ENCODE data around the gene COL5A3. TPM values are rescaled to one million over a fixed set of nuclear protein-coding genes. Genes with fewer than 3 reads are reported as not detected.

Gene COL5A3
- total and polyA plus RNA-seq, 7 donors: 3.7 to 10.6 (median 8.5) TPM

- H3K36me3 ChIP-seq (ENCODE audit: insufficient read depth in 1 of 2, low read depth in 1 of 2): no peaks in the 10 kb centered on the region
Observed at GRCh38 chr19:10021446-10021845, 11.1 kb upstream of the COL5A3 start.

DNA sequence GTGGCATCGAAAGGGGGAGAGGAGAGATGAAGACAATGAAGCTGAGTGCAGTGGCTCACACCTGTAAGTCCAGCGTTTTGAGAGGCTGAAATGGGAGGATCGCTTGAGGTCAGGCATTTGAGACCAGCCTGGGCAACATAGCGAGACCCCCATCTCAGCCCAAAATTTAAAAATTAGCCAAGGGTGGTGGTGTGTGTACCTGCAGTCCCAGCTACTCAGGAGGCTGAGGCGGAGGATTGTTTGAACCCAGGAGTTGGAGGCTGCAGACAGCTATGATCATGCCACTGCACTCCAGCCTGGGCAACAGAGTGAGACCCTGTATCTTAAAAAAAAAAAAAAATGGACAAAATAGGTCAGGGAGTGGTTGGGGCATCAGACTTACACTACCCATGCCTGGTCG is 10.5 kb upstream of the COL5A3 start:
- intact Hi-C loops (cut with DNase I): no loop called here
- no peak for ATAC-seq
- 67 to 78% (median 75%) methylated on average over 6 of the region's 6 CpGs for WGBS, 3 donors

More at GRCh38 chr19:10021446-10021845, 11.1 kb upstream of the COL5A3 start:
- Histone ChIP-seq H3K27ac (no peak overlapping the region), H3K27me3 (ENCODE audit: insufficient read depth in 3 of 3, low read length in 2 of 3) (peaks cover 0 to 2% (median 0%) of the 10 kb centered on the region in 3 donors), H3K9me3 (no peaks in the 10 kb centered on the region), H3K4me1 (no peaks in the 10 kb centered on the region), H3K4me3 (no peak overlapping the region)
- WGBS, 3 donors: 85 to 87% (median 86%) methylated on average over 23 of the region's 23 CpGs
- no peak for DNase-seq
- TF ChIP-seq CTCF (IDR thresholded peaks at IDR 0.05): no peak
- intact Hi-C loops (cut with DNase I): no loop called here
- ATAC-seq: no peak

GRCh38 chr19:10019246-10019645 is 8.9 kb upstream of the COL5A3 start:
- DNase-seq: no peak

More for the DNA sequence above, 10.5 kb upstream of the COL5A3 start:
- H3K4me3 ChIP-seq: no peak overlapping the region
- H3K27me3 ChIP-seq (ENCODE audit: insufficient read depth in 3 of 3, low read length in 2 of 3): peaks cover 0 to 2% (median 0%) of the 10 kb centered on the region in 3 donors
- no peaks in the 10 kb centered on the region for H3K36me3 ChIP-seq (ENCODE audit: insufficient read depth in 1 of 2, low read depth in 1 of 2)
- DNase-seq: no peak
- H3K9me3 ChIP-seq: no peaks in the 10 kb centered on the region
- no peaks in the 10 kb centered on the region for H3K4me1 ChIP-seq
- TF ChIP-seq CTCF (IDR thresholded peaks at IDR 0.05): no peak
- no peak overlapping the region for H3K27ac ChIP-seq

GRCh38 chr19:10018786-10019185 is 8.5 kb upstream of the COL5A3 start:
- ATAC-seq (no peak), DNase-seq (no peak)
- no peaks in the 10 kb centered on the region for H3K4me1 ChIP-seq
- 67 to 79% (median 70%) methylated on average over 9 of the region's 9 CpGs for WGBS, 3 donors
- H3K27ac ChIP-seq: no peak overlapping the region
- no peaks in the 10 kb centered on the region for H3K9me3 ChIP-seq
- no peak for TF ChIP-seq CTCF (IDR thresholded peaks at IDR 0.05)
- no peaks in the 10 kb centered on the region for H3K36me3 ChIP-seq (ENCODE audit: insufficient read depth in 1 of 2, low read depth in 1 of 2)
- intact Hi-C loops (cut with DNase I): no loop called here
- no peak overlapping the region for H3K4me3 ChIP-seq
- H3K27me3 ChIP-seq (ENCODE audit: insufficient read depth in 3 of 3, low read length in 2 of 3): peaks cover 0 to 2% (median 0%) of the 10 kb centered on the region in 3 donors

More at GRCh38 chr19:10019246-10019645, 8.9 kb upstream of the COL5A3 start:
- 76 to 82% (median 78%) methylated on average over 5 of the region's 5 CpGs for WGBS, 3 donors
- Histone ChIP-seq H3K4me1 (no peaks in the 10 kb centered on the region), H3K27me3 (ENCODE audit: insufficient read depth in 3 of 3, low read length in 2 of 3) (peaks cover 0 to 2% (median 0%) of the 10 kb centered on the region in 3 donors), H3K36me3 (ENCODE audit: insufficient read depth in 1 of 2, low read depth in 1 of 2) (no peaks in the 10 kb centered on the region), H3K4me3 (no peak overlapping the region), H3K9me3 (no peaks in the 10 kb centered on the region), H3K27ac (no peak overlapping the region)
- intact Hi-C loops (cut with DNase I): no loop called here
- no peak for ATAC-seq
- no peak for TF ChIP-seq CTCF (IDR thresholded peaks at IDR 0.05)

DNA sequence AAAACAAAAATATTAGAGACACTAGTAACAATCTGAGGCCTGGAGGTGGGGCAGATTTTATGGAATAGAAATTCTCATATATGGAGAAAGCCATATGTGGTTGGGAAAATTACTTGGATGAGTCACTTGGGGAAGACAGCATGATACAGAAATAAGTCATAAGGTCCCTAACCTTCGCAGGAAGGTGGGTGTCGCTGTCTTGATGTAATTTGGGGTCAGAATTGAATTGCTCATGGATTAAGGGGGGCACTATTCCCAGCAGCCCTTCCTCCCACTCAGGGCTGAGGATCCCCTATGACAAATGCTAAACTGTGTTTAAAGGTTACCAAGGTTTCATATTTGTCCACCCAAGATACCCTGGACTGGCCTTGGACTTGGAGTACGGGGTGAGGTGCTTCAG is 8.0 kb upstream of the COL5A3 start:
- Histone ChIP-seq H3K36me3 (ENCODE audit: insufficient read depth in 1 of 2, low read depth in 1 of 2) (no peaks in the 10 kb centered on the region), H3K9me3 (no peaks in the 10 kb centered on the region), H3K27ac (no peak overlapping the region), H3K4me3 (no peak overlapping the region), H3K27me3 (ENCODE audit: insufficient read depth in 3 of 3, low read length in 2 of 3) (peaks cover 0 to 2% (median 0%) of the 10 kb centered on the region in 3 donors), H3K4me1 (no peaks in the 10 kb centered on the region)
- no peak for ATAC-seq
- no peak for DNase-seq
- TF ChIP-seq CTCF (IDR thresholded peaks at IDR 0.05): no peak
- intact Hi-C loops (cut with DNase I): no loop called here
- 79 to 85% (median 83%) methylated on average over 3 of the region's 3 CpGs for WGBS, 3 donors

Measured in psoas muscle (tissue), 8 donors.